Left renal cortex interstitium (tissue), 4 donors: ENCODE measurements around the gene MAP2K5. TPM values are rescaled to one million over a fixed set of nuclear protein-coding genes. Genes with fewer than 3 reads are reported as not detected.

Experiments used
- DNase-seq, 4 donors: peaks; one replicate each; pipeline ENCODE4 v3.0.0-alpha.2; 2013; ENCODE audit warnings: low read depth in 4 of 4, low spot score in 2 of 4, missing footprints in 1 of 4
- polyA plus RNA-seq, 4 donors: library from polyadenylated mRNA; unstranded; fragments of 120-200 nt; gene quantifications; one replicate each; pipeline ENCODE4 v1.2.1, GENCODE V29; 2013; ENCODE audit not compliant: insufficient read length in 4 of 4

The MAP2K5 gene
- polyA plus RNA-seq, 4 donors, result 18.0 to 22.6 (median 20.6) TPM

GRCh38 chr15:67775998-67776397 lies 233.5 kb downstream of the MAP2K5 start:
- no peak for DNase-seq

DNA sequence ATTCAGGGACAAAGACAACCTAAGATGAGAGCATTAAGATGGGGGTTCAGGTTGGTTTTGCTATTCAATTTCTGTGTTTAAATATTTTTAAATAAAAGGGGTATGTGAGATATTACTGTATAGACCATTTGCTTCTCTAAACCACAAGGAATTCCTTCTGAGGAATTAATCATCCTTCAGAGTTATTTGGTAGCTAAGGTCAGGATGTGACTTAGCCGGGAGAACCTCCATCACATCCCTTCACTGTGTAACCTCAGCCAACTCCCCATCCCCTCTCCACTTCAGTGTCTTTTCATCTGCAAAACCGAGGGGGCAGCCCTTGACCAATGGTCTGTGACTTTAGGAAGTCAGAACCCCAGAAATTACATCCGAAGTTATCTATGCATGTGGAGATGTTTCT lies 234.1 kb downstream of the MAP2K5 start:
- DNase-seq, result no peak

- DNase-seq, result no peak
Observed at GRCh38 chr15:67777071-67777470, 234.6 kb downstream of the MAP2K5 start.

DNA sequence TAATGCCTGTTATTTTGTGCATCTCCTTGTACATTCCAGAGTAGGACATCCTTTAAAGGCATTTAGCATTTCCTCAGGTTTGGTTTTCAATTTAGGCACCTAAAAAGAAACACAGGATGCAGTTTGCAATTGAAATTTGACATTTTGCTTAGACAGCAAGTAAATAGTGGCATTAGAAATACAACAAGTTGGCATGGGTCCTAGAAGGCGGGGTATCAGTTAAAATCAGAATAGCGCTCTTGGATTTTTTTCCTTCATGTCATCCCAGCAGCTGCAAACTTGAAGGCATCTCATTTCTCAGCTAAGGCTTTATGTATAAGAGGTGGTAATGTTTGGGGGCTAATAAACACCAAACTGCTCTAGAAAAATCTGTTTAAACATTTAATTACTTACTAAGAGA lies 235.3 kb downstream of the MAP2K5 start:
- DNase-seq, result no peak

DNA sequence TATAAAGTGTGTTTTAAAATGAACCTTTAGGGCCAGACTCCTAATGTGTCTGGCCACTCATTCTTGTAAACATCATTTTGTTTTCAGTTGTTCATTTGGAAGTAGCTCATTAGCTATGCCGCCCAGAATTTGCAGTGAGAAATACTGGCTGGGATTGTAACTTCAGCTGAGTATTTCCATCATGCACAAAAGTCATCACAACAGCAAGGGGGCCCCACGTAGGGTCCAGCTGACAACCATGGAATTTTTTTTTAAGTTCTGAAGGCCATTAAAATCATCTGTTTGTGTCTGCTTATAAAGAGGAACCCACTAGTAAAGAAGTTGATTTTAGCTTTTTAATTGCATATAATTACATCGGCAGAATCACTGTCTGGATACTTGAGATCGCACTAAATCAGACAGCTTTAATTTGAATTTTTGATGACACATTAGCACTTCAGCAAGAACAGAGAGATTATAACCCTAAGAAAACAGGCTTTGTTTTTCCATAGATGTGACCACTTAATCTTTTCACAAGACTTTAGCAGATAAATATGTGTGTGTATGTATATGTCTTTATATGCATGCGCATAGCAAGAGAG lies 236.6 kb downstream of the MAP2K5 start:
- DNase-seq, result no peak

DNA sequence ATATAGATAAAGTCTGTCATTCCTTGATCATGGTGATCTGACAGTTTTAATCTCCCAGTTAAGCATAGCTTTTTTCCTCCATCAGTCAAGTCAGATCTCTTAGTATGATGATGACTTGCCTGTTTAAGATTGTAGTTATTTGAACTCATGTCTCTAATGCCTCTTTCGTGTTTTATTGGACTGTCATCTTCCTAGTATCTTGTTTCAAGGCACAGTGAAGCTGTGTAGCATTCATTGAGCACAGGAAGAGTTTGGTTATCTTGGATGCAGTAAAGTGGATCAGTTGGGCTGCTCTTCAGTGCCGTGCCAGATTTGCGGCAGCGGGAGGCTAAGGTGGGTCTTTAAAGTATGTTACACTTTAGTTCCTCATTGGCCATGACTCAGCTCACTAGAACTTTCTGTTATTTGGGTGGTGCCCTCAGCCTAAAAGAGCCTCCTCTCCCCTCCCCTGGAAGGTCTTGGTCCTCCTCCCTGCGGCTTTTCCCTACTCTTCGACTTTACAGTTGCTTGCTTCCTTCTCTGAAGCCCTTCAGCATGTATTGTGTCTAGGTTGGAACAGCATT lies 237.1 kb downstream of the MAP2K5 start:
- DNase-seq, result no peak

- DNase-seq, result no peak
Observed at GRCh38 chr15:67781061-67781460, 238.6 kb downstream of the MAP2K5 start.

- no peak for DNase-seq
Observed at GRCh38 chr15:67781907-67782690, 239.6 kb downstream of the MAP2K5 start.

GRCh38 chr15:67782691-67782991 lies 240.1 kb downstream of the MAP2K5 start:
- DNase-seq, result no peak

DNA sequence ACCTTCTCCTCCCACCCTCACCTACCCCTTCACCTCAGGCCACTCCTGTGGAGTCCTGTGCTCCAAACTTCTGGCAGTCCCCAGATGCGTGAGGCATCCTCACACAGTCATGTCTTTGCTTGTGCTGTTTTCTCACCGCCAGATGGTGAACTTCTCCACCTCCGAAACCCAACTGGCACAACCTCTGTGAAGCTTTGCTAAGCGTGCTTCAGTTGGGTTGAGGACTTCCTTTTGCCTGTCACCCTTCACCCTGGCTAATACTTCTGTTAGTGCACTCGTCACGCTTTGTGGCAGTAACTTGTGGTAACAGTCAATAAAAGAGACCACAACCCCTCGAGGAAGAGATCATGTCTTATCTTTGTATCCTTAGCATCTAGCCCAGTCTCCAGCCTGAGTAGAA lies 240.8 kb downstream of the MAP2K5 start:
- no peak for DNase-seq

- no peak for DNase-seq
Observed at GRCh38 chr15:67784090-67784781, 241.7 kb downstream of the MAP2K5 start.

- no peak for DNase-seq
Observed at GRCh38 chr15:67784856-67785430, 242.4 kb downstream of the MAP2K5 start.

DNA sequence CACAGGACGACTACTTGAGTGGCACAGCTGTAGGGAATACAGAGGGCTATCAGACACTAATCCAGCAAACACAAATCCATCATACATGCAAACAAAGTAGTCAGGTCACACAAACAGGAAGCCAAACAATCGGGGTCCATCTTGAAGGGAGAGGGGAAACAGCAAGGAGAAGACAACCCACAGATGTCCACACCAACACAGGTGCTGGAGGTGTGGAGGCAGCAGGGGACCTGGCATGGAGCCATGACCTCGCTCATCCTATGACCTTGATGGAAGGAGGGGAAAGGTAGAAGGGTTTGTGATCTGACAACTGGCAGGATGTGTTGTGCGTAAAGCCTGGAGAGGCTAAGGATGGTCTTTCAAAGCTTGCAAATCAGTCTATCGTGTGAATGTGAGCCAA lies 242.9 kb downstream of the MAP2K5 start:
- DNase-seq, result no peak

GRCh38 chr15:67786646-67787045 lies 244.1 kb downstream of the MAP2K5 start:
- DNase-seq, result no peak

GRCh38 chr15:67788986-67789385 lies 246.5 kb downstream of the MAP2K5 start:
- DNase-seq, result no peak

DNA sequence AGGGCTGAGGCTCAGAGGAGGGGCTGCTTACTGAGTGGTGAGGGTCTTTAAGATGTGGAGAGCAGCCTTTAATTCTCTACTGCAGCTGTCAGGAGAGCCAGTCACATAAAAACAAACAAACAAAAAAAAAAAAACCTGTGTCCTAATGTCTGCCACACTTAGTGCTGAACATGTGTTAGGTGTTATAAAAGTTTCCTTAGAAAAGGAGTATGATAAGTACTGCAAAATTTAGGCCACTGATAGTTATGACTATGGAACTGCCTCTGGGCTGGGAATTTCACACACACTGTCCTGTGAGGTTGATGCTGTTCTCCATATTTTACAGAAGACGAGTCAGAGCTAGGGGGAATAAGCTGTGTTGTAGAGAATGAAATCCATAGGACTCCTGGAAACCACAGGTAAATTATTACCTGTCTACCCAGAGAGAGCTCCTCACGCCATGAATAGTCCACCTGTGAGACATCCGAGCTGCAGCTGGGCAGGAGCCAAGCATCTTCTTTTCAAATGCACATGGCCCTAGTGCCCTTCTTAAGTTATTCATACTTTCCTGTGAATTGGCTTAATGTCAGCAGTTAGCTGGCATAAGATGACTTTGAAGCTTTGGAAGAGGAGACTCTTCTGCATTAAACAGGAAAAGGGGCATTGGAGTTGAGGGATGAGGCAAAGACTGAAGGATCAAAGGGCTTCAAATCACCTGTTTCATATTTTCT lies 248.3 kb downstream of the MAP2K5 start:
- DNase-seq, result no peak

DNA sequence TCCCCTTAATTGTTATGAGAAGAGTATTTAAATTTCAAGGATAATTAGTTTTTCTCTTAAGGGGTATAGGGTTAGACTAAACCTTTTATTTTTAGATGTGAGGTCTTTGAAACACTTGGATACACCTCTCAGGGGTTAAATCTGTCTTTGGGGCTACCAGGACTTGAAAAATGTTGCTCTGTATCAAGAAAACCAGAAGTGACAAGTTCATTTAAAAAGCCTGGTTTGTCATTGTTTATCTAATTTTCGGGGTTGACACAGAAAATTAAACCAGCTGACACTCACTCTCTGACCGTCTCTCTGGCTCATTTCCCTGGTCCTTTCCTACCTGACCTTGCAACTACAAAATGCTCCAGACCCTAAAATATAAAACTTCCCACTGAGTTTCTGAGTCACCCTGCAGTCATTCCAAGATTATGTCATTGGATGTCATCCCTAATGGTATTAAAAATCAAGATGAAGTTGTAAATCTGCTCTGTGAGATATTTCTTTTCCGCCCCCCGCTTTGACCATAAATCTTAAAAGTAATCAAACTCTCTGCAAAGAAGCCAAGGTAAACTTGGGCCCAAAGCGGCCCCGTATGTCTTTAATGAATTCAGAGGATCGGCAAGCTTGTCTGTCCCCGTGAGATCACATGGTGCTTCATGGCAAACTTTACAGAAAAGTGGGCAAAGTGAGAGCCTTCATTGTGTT lies 249.9 kb downstream of the MAP2K5 start:
- DNase-seq, result peak in 1 of 4 donors; percentile 38

DNA sequence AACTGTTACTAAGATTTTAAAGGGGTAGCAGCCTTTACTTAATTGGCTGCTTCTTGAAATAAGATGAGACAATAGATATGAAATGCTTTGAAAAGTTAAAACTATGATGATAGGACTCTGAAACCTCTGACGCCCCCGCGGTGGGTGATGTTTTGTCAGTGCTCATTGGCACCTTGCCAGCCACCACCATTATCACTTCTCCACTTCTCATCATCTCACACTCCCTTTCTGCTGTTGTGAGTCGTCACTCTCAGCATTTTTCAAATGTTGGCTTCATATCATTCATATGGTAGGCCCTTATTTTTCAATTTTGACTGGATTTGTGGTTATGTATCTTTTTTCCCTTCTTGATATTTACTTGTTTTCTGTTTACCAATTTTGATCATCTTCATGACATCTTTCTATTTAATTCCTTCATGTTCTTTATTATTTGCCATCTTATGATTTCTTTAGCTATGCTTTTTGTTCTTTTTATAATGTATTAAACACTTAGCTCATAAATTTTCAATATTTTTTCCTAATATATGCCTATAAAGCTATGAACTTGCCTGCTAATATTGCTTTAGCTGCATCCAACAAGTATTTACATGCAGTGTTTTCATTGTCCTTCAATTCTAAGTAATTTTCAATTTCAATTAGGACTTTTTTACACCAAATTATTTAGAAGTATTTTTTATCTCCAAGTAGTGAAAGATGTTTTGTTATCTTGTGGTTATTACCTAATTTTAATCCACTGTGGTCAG lies 252.5 kb downstream of the MAP2K5 start:
- no peak for DNase-seq
